ENCODE results near the gene CUL5. TPM values are rescaled to one million over a fixed set of nuclear protein-coding genes. Genes with fewer than 3 reads are reported as not detected.
A peak's percentile ranks its signal among the peaks of the same experiment; 100 is the strongest.

Gene CUL5
- total and polyA plus RNA-seq, 2 of the 8 experiments (the other 6 are each of a cell fraction or from before 2014, with no cell fraction given), result 4.9 to 31.8 TPM

DNA sequence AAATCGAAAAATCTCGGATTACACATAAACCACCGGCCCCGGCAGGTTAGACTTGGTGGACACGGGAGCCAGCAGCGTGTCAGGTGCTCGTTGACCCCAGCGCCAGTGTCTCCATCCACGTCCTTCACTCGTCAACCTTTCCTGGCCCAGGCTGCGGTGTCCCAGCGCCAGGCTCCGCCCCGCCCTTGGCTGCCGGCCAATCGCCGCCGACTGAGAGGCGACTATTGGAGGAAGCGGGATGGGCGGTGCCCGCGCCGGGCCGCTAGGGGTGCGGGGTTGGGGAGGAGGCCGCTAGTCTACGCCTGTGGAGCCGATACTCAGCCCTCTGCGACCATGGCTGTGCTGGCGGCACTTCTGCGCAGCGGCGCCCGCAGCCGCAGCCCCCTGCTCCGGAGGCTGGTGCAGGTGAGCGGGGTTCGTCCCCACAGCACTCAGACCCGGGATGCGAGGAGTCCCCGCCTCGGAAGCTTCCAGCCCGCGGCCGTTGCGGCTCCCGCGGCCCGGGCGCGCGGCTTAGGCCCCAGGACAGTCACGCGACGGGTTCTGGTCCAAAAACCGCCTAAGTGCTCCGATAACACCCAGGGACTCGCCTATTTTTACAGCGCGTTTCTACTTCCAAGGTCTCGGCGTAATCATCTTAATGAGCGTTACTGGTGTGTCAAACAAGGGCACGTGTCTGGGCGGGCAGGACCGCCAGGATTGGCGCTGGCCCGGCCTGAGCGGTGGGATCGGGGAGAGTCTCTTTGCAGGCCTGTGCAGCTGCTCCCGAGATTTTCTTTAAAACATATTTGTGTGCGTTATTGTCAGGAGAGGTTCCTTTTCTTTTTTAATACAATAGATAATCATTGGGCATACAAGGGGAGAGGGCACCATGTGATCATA, 112.8 kb downstream of the CUL5 start, which contains the start of gene ACAT1 (continued):
- TF ChIP-seq, protein P1, sequence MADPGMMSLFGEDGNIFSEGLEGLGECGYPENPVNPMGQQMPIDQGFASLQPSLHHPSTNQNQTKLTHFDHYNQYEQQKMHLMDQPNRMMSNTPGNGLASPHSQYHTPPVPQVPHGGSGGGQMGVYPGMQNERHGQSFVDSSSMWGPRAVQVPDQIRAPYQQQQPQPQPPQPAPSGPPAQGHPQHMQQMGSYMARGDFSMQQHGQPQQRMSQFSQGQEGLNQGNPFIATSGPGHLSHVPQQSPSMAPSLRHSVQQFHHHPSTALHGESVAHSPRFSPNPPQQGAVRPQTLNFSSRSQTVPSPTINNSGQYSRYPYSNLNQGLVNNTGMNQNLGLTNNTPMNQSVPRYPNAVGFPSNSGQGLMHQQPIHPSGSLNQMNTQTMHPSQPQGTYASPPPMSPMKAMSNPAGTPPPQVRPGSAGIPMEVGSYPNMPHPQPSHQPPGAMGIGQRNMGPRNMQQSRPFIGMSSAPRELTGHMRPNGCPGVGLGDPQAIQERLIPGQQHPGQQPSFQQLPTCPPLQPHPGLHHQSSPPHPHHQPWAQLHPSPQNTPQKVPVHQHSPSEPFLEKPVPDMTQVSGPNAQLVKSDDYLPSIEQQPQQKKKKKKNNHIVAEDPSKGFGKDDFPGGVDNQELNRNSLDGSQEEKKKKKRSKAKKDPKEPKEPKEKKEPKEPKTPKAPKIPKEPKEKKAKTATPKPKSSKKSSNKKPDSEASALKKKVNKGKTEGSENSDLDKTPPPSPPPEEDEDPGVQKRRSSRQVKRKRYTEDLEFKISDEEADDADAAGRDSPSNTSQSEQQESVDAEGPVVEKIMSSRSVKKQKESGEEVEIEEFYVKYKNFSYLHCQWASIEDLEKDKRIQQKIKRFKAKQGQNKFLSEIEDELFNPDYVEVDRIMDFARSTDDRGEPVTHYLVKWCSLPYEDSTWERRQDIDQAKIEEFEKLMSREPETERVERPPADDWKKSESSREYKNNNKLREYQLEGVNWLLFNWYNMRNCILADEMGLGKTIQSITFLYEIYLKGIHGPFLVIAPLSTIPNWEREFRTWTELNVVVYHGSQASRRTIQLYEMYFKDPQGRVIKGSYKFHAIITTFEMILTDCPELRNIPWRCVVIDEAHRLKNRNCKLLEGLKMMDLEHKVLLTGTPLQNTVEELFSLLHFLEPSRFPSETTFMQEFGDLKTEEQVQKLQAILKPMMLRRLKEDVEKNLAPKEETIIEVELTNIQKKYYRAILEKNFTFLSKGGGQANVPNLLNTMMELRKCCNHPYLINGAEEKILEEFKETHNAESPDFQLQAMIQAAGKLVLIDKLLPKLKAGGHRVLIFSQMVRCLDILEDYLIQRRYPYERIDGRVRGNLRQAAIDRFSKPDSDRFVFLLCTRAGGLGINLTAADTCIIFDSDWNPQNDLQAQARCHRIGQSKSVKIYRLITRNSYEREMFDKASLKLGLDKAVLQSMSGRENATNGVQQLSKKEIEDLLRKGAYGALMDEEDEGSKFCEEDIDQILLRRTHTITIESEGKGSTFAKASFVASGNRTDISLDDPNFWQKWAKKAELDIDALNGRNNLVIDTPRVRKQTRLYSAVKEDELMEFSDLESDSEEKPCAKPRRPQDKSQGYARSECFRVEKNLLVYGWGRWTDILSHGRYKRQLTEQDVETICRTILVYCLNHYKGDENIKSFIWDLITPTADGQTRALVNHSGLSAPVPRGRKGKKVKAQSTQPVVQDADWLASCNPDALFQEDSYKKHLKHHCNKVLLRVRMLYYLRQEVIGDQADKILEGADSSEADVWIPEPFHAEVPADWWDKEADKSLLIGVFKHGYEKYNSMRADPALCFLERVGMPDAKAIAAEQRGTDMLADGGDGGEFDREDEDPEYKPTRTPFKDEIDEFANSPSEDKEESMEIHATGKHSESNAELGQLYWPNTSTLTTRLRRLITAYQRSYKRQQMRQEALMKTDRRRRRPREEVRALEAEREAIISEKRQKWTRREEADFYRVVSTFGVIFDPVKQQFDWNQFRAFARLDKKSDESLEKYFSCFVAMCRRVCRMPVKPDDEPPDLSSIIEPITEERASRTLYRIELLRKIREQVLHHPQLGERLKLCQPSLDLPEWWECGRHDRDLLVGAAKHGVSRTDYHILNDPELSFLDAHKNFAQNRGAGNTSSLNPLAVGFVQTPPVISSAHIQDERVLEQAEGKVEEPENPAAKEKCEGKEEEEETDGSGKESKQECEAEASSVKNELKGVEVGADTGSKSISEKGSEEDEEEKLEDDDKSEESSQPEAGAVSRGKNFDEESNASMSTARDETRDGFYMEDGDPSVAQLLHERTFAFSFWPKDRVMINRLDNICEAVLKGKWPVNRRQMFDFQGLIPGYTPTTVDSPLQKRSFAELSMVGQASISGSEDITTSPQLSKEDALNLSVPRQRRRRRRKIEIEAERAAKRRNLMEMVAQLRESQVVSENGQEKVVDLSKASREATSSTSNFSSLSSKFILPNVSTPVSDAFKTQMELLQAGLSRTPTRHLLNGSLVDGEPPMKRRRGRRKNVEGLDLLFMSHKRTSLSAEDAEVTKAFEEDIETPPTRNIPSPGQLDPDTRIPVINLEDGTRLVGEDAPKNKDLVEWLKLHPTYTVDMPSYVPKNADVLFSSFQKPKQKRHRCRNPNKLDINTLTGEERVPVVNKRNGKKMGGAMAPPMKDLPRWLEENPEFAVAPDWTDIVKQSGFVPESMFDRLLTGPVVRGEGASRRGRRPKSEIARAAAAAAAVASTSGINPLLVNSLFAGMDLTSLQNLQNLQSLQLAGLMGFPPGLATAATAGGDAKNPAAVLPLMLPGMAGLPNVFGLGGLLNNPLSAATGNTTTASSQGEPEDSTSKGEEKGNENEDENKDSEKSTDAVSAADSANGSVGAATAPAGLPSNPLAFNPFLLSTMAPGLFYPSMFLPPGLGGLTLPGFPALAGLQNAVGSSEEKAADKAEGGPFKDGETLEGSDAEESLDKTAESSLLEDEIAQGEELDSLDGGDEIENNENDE (IDR thresholded peaks at IDR 0.05; ENCODE audit: insufficient replicate concordance, low read length), result no peak
- peak; percentile 92 for TF ChIP-seq TAF1 (IDR thresholded peaks at IDR 0.05; ENCODE audit: low read depth, low read length)
- no peak; a peak in 1 of 4 replicates for TF ChIP-seq SIN3A (conservative IDR thresholded peaks at IDR 0.05 in 1 of 2, IDR thresholded peaks at IDR 0.05 in 1 of 2; ENCODE audit: low read depth in 1 of 2, low read length in 2 of 2)
- TF ChIP-seq FOSL1 (IDR thresholded peaks at IDR 0.05; ENCODE audit: insufficient read depth, low read depth, low read length), result no peak
- TF ChIP-seq BRCA1 (IDR thresholded peaks at IDR 0.05; ENCODE audit: low read depth, low read length), result no peak
- TF ChIP-seq PHF8 (conservative IDR thresholded peaks at IDR 0.05; ENCODE audit: low read depth, low read length), result peak; percentile 84
